HL-60 (cell line): ENCODE results near the gene AOC1.

ENCODE experiments used
- DNase-seq, 2 experiments: peaks; one replicate each; pipeline ENCODE4 v3.0.0-alpha.2; 2010 to 2020; ENCODE audit warnings: low read depth in 1 of 2, low spot score in 1 of 2
- H3K27ac ChIP-seq: fragments of 250-450 bp; sonication (Bioruptor Pico); replicated peaks from 2 replicates; pipeline ENCODE4 v1.5.1; 2020; ENCODE audit warnings: mild to moderate bottlenecking, moderate library complexity
- H3K27me3 ChIP-seq: fragments of 250-450 bp; sonication (Bioruptor Pico); 2 replicates; pipeline ENCODE4 v1.5.1; 2021; ENCODE audit warnings: mild to moderate bottlenecking, moderate library complexity; ENCODE audit not compliant: insufficient read depth, poor library complexity, severe bottlenecking
- H3K4me3 ChIP-seq: replicated peaks from 2 replicates; pipeline ENCODE4 v1.5.1; 2011; ENCODE audit warnings: mild to moderate bottlenecking, control low read depth, low read length; ENCODE audit not compliant: insufficient read depth
- CTCF ChIP-seq: IDR thresholded peaks from one replicate; pipeline ENCODE4 v1.5.1; 2011; ENCODE audit warnings: low read length, control low read depth, inconsistent platforms; ENCODE audit not compliant: insufficient read depth
- GABPA ChIP-seq: IDR thresholded peaks from 2 replicates; pipeline ENCODE4 v1.6.1; 2012; ENCODE audit warnings: low read depth
- POLR2AphosphoS5 ChIP-seq: IDR thresholded peaks from 2 replicates; pipeline ENCODE4 v1.6.1; 2012; ENCODE audit warnings: low read depth
- REST ChIP-seq: IDR thresholded peaks from 2 replicates; pipeline ENCODE4 v1.6.1; 2012; ENCODE audit warnings: low read depth; ENCODE audit not compliant: insufficient replicate concordance
- SPI1 ChIP-seq: IDR thresholded peaks from 2 replicates; pipeline ENCODE4 v1.6.1; 2012; ENCODE audit warnings: low read depth, mild to moderate bottlenecking, borderline replicate concordance

AOC1 gene

GRCh38 chr7:150848561-150849115 is 3.7 kb upstream of the AOC1 start:
- DNase-seq = no peak
- Histone ChIP-seq H3K27me3 (no peaks in the 10 kb centered on the region), H3K4me3 (no peak overlapping the region), H3K27ac (no peak overlapping the region)
- no peak for TF ChIP-seq CTCF
- no peak for TF ChIP-seq GABPA
- no peak for TF ChIP-seq REST
- TF ChIP-seq SPI1 = no peak
- no peak for TF ChIP-seq POLR2AphosphoS5

- Histone ChIP-seq H3K4me3 (no peak overlapping the region), H3K27me3 (no peaks in the 10 kb centered on the region), H3K27ac (no peak overlapping the region)
- no peak for DNase-seq
- TF ChIP-seq POLR2AphosphoS5 (no peak), REST (no peak), SPI1 (no peak), CTCF (no peak)
These were observed 3.0 kb upstream of the AOC1 start for GRCh38 chr7:150849204-150849775.

DNA sequence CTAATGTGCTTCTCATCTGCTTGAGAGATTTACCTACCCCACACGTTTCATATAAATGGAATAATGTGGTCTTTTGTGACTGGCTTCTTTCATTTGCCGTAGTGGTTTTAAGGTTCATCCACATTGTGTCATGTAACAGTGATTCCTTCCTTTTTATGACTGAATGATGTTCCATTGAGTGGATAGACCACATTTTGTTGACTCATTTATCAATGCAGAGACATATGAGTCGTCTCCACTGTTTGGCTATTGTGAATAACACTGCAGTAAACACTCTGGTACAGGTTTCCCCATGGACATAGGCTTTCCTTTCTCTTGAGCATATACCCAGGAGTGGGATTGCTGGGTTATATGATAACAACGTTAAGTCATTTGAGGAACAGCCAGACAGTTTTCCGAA is 2.0 kb upstream of the AOC1 start:
- DNase-seq = no peak
- Histone ChIP-seq H3K4me3 (no peak overlapping the region), H3K27ac (no peak overlapping the region), H3K27me3 (no peaks in the 10 kb centered on the region)
- no peak for TF ChIP-seq CTCF
- no peak for TF ChIP-seq GABPA
- TF ChIP-seq SPI1 = no peak
- no peak for TF ChIP-seq REST
- TF ChIP-seq POLR2AphosphoS5 = no peak
